HG03342 (cell line): ENCODE data around the gene ATL1.
A peak's percentile ranks its signal among the peaks of the same experiment; 100 is the strongest.
"Not testable (repeated sequence)": the region's sequence is repeated elsewhere in the genome, so short reads cannot be mapped to it uniquely, and the experiment has no call there.

Experiments
- ATAC-seq: cut with Tn5 transposase; IDR thresholded peaks from one replicate; pipeline ENCODE4 v1.9.1; 2021; ENCODE audit warnings: mild to moderate bottlenecking, moderate library complexity; ENCODE audit not compliant: unreplicated experiment

The ATL1 gene

GRCh38 chr14:50534416-50534815 lies 25.5 kb upstream of the ATL1 start:
- ATAC-seq: no peak

GRCh38 chr14:50534997-50535396 lies 24.9 kb upstream of the ATL1 start:
- no peak for ATAC-seq

GRCh38 chr14:50538034-50538433 lies 21.9 kb upstream of the ATL1 start:
- ATAC-seq: not testable (repeated sequence)

GRCh38 chr14:50539051-50539450 lies 20.9 kb upstream of the ATL1 start:
- ATAC-seq: no peak

- ATAC-seq: no peak
Observed at GRCh38 chr14:50541159-50541567, 18.8 kb upstream of the ATL1 start.

GRCh38 chr14:50542941-50543418 lies 17.0 kb upstream of the ATL1 start:
- peak; percentile 74 for ATAC-seq

- ATAC-seq: no peak
Observed at GRCh38 chr14:50544911-50545310, 15.0 kb upstream of the ATL1 start.

GRCh38 chr14:50545618-50546017 lies 14.3 kb upstream of the ATL1 start:
- ATAC-seq: no peak

GRCh38 chr14:50550294-50550693 lies 9.7 kb upstream of the ATL1 start:
- no peak for ATAC-seq

GRCh38 chr14:50551877-50552276 lies 8.1 kb upstream of the ATL1 start:
- no peak for ATAC-seq

- not testable (repeated sequence) for ATAC-seq
Observed at GRCh38 chr14:50552796-50553195, 7.1 kb upstream of the ATL1 start.

GRCh38 chr14:50560931-50561285 lies 963 bp downstream of the ATL1 start:
- ATAC-seq: no peak

- no peak for ATAC-seq
Observed at GRCh38 chr14:50562841-50563240, 2.9 kb downstream of the ATL1 start.

- no peak for ATAC-seq
Observed at GRCh38 chr14:50569714-50570274, 9.8 kb downstream of the ATL1 start.

GRCh38 chr14:50573862-50574261 lies 13.9 kb downstream of the ATL1 start:
- ATAC-seq: no peak

GRCh38 chr14:50575769-50576168 lies 15.8 kb downstream of the ATL1 start:
- ATAC-seq: no peak

GRCh38 chr14:50577982-50578381 lies 18.0 kb downstream of the ATL1 start:
- ATAC-seq: no peak

GRCh38 chr14:50578433-50578832 lies 18.5 kb downstream of the ATL1 start:
- ATAC-seq: no peak

- no peak for ATAC-seq
Observed at GRCh38 chr14:50590464-50590863, 30.5 kb downstream of the ATL1 start.

GRCh38 chr14:50594577-50595316 lies 34.8 kb downstream of the ATL1 start:
- ATAC-seq: no peak

- ATAC-seq: no peak
Observed at GRCh38 chr14:50598765-50599164, 38.8 kb downstream of the ATL1 start.

GRCh38 chr14:50599700-50600444 lies 39.9 kb downstream of the ATL1 start:
- no peak for ATAC-seq
